Measurements from ENCODE around the gene ATP10D. TPM values are rescaled to one million over a fixed set of nuclear protein-coding genes. Genes with fewer than 3 reads are reported as not detected.
A peak's percentile ranks its signal among the peaks of the same experiment; 100 is the strongest.

ATP10D gene
- total RNA-seq, 1 experiment from 2014 or later = 5.1 TPM

- Histone ChIP-seq H3K4me1 (ENCODE audit: control insufficient read depth in 1 of 2, insufficient read depth in 2 of 2, low read length in 2 of 2) (peaks cover 0 to 20% of the 10 kb centered on the region in 2 experiments; a peak in 3 of 4 replicates), H2AFZ (ENCODE audit: low read depth, low read length, poor library complexity, severe bottlenecking) (peak overlapping the region; percentile 89), H4K20me1 (ENCODE audit: insufficient read depth) (no peaks in the 10 kb centered on the region), H3K27me3 (ENCODE audit: insufficient read depth, low read length) (no peaks in the 10 kb centered on the region), H3K9me3 (ENCODE audit: control insufficient read depth in 1 of 2, insufficient read depth in 1 of 2, low read depth in 1 of 2, low read length in 2 of 2) (no peaks in the 10 kb centered on the region), H3K27ac (ENCODE audit: low read depth, low read length) (no peak overlapping the region), H3K4me2 (ENCODE audit: low read length) (no peak overlapping the region), H3K36me3 (ENCODE audit: control insufficient read depth in 1 of 2, insufficient read depth in 2 of 2, low read length in 2 of 2) (no peaks in the 10 kb centered on the region), H3K79me2 (ENCODE audit: insufficient read depth, low read length) (no peaks in the 10 kb centered on the region), H3K9ac (ENCODE audit: low read length) (no peak overlapping the region), H3K9me2 (ENCODE audit: insufficient read depth) (no peaks in the 10 kb centered on the region), H3K4me3 (replicated peaks in 1 of 2; ENCODE audit: low read depth in 1 of 2, low read length in 2 of 2) (no peak overlapping the region)
- intact Hi-C loops (cut with micrococcal nuclease) = loop anchor here (2.0 kb wide), 1 partner anchor 81 kb away; no protein-coding TSS in a partner anchor
- ChIA-PET CTCF (interaction anchor here (2.1 kb wide), 1 partner anchor 20 kb away, joined by 6 read pairs; the partner anchor contains the start of gene COMMD8), RAD21 (ENCODE audit: low non-redundant PET in 1 of 2, low total read pairs in 2 of 2, uncharacterized antibody in 2 of 2, unreplicated experiment in 2 of 2) (no interaction called here), POLR2A (interaction anchor here (0.7 to 0.8 kb wide), 2 partner anchors 20 to 34 kb away, joined by 3 to 5 read pairs; partner anchors contain the start of gene COMMD8)
- TF ChIP-seq CEBPB (IDR thresholded peaks at IDR 0.05; ENCODE audit: low read depth) = no peak
- TF ChIP-seq EZH2 (IDR thresholded peaks at IDR 0.05) = no peak
- TF ChIP-seq MAX (IDR thresholded peaks at IDR 0.05) = no peak
- no peak for TF ChIP-seq REST (IDR thresholded peaks at IDR 0.05; ENCODE audit: low read depth)
- no peak for TF ChIP-seq EZH2phosphoT487 (IDR thresholded peaks at IDR 0.05; ENCODE audit: borderline replicate concordance)
- no peak for TF ChIP-seq FOSL1 (IDR thresholded peaks at IDR 0.05; ENCODE audit: low read depth)
- no peak for TF ChIP-seq ATF3 (IDR thresholded peaks at IDR 0.05)
- no TSS peak for BruUV-seq (replicated peaks)
- DNase-seq (ENCODE audit: low read depth, low spot score) (no peak), ATAC-seq (no peak)
These were observed 1.3 kb upstream of the ATP10D start for GRCh38 chr4:47483745-47484144.

Data from HCT116 (cell line).